Non-pigmented ciliary epithelial cell (primary cell): Measurements from ENCODE around the gene RTN4R.
"Not testable (repeated sequence)": the region's sequence is repeated elsewhere in the genome, so short reads cannot be mapped to it uniquely, and the experiment has no call there.

ENCODE experiments used
- DNase-seq: peaks from one replicate; pipeline ENCODE4 v3.0.0-alpha.2; 2010; ENCODE audit warnings: low read depth

The RTN4R gene

DNA sequence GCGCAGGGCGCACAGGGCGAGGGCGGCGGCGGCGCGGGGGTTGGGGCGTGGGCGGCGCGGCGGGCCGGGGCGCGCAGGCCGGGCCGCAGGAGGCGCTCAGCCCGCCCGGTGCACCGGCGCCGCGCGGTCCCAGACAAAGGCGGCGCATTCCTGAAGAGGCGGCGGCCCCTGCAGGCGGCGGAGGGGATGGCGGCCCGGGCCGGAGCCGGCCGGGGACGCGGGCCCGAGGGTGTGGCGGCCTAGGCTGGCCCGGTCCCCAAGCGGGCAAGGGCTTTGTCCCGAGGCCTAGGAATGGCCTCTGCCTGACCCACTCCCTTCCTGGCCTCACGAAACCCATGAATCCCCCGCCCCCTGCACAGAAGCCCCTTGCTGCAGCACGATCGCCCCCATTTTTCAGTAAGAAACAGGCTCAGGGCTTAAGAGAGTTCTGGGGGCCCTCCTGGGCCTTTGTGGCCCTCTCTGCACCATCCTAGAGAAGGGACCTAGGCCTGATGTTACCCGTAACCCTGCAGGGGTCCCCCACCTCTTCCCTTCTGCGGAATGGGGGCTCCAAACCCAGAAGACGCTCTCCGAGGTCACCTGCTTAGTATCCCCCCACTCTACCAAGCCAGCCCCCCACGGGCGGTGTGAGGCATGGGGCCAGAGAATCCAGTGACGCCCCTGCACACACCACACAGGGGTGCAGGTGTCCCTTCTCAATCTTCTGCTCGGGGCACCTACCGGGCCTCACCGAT lies at the start of gene RTN4R:
RTN4R (minus strand) TSS at position 40 of the 734 bp plus-strand sequence. CDS start 226 bp downstream, outside the sequence.
- DNase-seq = no peak

DNA sequence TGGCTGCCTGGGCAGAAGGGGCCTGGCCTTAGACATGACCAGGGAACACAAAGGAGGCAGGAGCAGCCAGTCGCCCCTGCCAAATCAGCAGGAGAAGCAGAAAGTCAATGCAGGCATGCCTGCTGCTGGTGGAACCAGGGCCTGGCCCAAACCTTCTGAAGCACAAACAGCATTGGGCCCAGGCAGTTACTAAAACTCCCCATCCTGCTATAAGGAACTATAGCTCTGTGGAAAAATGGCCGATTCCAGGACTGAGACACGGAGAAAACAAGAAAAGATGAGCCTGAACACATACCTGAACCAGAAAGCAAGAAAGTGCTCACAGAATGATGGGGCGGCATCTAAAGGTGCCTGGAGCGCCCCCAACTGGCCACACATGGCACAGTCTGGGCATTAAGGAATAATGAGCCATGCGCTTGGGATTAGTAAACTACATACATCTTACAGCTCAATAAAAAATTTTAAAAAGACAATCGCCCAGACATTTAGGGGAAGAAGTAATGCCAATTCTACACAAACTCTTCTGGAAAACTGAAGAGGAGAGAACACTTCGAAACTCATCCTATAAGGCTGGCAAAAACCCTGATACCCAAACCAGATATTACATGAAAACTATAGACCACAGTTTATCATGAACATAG lies 49.4 kb upstream of the RTN4R start:
- DNase-seq = not testable (repeated sequence)

DNA sequence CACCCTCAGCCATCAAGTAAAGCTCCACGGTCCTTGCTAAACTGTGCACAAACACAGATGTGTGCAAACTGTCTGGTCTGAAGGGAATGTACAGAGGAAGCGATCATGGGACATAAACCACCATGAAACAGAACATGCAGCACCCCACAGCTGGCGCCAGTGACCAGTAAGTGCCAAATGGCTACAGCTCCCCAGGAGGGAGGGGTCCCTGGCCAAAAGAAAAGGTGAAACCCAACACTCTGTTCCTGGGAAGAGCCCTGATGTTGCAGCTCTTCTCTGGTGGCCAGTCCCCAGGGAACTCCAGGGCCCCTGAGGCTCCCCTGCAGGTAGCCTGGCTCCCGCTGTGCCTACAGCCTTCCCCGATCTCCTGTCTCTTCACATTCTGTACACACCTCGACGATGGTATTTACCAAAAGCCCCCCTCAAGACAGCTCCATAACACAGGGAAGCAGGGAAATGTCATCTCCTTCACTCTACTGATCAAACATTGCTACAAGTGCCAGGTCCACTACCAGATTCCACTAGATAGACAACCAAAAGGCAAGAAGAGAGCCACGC lies 48.8 kb upstream of the RTN4R start:
- DNase-seq = no peak

DNA sequence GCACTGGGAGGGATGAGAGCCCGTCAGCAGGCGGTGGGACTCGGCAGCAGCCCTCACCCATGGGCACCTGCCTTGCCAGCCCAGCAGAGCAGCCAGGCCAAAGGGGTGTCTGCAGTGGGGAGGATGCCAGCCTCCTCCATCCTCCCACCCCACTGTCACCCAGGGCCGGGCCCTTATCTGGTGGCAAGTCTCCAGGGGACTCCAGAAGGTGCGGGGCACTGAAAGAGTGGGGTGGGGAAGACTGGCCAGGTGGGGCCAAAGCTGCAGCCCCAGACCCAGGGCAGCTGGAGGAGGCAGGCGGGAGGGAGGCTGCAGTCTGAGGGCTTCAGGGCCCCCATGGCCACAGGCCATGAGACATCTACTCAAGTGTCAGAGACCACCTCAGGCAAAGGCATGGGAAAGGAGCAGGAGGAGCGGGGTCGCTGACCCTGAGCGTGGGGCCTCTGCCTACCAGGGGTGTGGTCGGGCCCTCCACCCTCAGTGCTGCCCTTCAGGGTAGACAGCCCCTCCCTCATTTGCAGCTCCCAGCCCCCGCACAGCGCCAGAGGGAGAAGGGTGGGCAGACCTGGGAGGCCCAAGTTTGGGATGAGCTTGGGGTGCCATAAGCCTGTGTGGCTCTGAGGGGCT lies 48.2 kb upstream of the RTN4R start:
- DNase-seq = no peak

DNA sequence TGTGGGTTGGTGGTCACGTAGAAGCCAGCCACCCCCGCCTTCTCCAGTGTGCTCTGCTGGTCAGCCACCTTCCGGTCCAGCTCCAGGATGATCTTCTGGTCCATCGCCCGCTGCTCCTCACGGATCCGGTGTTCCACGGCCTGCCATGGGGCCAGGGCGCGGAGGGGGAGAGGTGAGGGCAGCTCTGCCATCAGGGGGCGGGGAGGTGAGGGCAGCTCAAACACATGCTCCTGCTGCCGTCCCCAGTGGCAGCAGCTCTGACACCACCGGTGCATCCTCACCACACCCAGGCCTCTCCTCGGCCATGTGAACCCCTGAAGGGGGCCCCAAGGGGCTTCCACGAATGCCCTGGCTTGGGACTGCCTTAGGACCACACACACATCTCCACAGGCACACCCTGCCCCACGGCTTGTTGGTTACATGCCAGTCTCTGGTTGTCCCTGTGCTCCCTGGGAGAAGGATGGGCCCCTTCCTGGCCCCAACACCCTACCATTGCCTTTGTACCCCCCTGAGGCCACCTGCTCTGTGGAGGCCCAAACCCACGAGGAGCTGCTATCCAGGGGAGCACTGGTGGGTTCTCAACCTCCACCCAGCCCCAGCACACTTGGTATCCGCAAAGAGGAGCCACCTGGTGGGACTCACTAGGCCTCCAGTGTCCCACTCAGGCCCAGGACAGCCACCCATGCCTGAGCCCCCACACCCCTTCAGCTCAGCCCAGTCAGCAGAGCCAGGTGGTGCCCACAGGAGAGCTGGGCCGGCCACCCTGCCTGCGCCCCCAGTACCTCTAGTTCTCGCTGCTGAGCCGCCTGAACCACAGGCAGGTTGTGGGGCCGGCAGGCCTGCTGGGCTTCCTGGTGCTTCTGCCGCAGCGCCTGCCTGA lies 47.5 kb upstream of the RTN4R start:
- no peak for DNase-seq

DNA sequence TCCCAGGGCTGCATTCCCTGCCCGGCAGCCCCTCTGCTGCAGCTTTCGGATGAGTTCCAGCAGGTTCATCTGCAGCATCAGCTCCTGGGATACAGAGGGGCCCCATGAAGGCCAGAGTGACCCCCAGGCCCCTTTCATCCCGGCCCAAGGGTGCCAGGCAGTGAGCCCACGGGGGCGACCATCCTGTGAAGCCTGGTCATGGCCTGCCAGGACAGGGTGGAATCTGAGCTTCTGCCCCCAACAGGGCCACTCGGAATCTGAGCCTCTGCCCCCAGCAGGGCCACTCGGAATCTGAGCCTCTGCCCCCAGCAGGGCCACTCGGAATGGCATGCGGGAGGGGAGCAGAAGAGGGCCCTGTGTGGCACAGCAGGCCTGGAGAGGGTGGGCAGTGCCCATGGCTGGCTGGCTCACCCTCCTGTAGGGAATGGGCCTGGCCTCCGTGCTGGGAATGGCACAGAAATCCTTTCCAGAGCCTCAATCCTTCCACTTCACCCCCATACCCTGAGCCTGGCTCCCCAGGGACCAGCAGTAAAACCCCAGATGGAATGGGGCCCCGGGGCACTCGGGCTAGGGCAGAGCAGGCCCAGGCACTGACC lies 46.7 kb upstream of the RTN4R start:
- DNase-seq = not testable (repeated sequence)

DNA sequence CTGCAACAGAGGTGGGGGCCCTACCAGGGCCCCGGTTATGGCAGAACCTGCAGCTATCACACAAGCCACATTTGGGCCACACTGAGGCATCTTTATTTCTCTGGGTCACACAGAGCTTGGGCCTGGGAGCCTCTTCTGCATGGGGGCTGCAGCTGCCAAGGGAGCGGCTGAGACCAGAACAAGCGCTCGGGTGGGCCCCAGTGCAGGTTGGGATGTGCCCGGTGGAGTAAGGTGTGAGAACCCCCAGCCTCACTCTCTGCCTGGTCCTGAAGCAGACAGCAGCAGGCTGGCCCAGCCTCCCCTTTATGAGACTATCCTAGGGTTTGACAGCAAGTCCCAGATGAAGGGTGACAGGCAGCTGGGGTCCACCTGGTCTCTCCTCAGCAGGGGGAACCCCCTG lies 46.1 kb upstream of the RTN4R start:
- not testable (repeated sequence) for DNase-seq

DNA sequence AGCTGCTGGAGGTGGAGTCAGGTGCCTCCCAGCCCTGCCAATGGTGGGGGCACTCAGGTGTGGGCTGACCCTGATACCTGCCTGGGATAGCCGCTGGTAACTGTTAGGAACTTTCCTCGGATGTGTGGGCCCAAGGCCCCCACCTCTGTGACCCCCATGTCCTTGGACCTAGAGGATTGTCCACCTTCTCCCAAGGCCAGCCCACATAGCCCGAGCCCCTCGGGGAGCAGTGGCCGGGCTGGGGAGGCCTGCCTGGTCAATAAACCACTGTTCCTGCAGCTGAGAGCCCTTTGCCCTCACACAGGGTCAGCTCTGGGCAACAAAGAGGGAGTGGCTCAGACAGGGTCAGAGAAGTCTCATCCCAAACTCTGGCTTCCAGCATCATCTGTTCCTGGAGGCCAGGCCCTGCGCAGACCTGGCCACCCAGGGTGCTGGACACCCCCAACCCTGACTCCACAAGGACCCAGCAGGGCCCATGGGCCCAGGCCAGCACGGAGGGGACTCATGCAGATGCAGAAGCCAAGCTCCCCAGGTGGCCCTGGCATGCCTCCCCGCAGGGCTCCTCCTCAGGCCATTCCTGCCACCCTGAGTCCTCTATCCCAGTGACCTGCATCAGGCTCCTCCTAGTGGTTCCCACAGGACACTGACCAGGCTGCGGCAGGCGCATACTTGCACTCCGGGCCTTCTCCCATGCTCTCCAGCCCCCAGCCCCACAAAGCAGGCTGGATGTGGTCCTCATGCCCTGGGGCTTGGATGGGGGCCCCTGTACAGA lies 45.4 kb upstream of the RTN4R start:
- DNase-seq = not testable (repeated sequence)

DNA sequence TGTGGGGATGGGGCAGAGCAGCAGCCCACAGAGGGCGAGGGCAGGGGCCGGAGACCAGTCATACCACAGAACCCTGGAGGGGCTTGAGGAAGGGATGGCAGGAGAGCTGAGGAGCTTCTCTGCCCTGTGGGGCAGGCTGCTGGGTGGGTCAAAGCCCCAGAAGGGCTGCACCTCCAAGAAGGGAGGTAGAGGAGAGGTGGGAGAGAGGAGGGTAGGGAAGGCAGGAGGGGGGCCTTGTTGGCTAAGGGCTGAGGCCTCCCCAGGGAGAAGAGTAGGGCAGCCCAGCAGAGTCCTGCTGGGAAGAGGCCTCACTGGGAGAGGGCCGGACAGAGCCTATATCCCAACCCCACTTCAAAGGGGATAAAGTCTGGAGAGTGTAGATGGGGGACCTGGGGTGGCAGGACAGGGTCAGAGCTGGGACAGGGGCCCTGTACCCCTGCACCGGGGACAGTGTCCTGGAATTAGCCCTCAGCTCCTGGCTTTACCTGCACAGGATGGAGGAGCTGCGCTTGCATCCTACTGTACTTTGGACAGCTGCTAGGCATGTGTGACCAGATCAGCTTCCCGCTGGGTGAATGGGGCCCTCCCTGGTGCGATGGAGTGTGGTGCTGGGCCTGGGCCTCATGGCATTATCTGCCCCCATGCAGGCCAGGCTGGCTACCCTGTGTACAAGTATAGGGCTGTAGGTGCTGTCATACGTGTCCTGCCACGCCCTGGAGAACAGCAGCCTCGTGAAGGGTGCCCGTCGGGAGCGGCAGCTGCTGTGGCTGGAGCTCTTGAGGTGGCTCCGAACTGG lies 44.5 kb upstream of the RTN4R start:
- DNase-seq = no peak

DNA sequence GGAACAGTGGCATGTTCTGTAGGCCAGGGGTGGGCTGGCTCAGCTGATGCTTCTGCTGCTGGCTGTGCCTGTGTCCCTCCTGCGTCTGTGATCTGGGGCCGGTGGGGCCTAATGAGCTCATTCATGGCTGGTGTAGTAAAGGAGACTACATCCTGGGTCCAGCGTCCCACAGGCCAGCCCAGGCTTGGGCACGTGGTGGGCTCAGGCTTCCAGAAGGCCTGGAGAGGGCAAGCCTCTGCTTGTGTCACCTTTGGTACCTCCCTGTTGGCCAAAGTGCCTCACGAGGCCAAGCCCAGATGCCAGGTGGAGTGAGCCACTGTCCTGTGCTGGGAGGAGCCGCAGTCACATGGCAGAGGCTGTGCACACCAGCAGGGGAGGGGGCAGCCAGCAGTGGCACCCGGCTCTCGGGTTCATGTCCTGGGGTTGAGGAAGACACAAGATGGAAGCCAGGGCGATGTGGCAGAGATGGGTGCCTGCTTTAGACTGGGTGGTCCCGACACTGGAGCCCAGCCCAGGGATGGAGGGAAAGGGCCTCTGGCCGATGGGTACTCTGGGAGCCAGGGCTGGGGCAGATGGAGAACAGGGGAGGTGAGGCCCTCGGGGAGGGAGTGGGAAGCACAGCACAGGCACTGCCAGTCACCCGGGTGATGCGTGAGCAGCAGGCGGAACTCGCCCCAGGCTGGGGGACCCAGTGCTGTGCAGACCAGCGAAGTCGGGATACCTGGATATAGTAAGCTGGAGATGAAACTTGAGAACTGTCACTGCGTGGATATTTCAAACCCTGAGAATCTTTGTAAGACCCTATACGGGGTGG lies 43.3 kb upstream of the RTN4R start:
- not testable (repeated sequence) for DNase-seq

DNA sequence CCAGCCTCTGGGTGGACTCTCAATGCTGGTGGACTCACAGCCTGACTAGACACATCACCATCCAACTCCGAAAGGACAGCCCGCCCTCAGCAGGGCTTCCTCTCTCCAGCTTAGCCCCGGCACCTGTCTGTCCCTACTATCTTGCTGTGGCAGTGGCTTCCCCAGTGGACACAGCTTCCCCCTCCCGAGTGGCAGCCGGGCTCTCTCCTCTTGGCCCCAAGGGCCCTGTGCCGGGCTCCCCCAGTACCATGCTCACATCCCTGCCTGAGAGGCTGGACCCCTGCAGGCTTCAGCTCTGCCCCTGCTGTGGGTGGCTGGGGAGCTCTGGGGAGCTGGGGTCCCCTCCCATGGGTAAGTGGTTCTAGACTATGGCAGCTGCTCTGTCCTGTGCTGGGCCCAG lies 42.7 kb upstream of the RTN4R start:
- DNase-seq = not testable (repeated sequence)

DNA sequence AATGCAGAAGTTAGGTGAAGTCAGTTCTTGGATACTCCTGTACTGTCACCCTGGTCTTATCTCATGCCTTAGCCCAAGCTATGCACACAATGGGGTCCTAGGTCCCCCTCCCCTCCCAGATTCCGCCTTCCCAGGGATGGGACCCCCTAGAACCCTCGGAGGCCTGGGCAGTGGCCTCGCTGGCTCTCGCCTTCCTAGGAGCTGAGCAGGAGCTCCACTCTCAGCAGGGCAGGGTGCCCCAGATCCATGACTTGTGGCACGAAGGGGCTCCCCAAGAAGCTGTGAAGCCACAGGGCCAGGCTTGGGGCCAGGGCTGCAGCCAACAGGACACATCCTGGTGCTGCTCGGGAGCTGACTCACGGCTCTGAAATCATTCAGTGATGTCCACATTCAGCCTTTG lies 42.1 kb upstream of the RTN4R start:
- DNase-seq = not testable (repeated sequence)

DNA sequence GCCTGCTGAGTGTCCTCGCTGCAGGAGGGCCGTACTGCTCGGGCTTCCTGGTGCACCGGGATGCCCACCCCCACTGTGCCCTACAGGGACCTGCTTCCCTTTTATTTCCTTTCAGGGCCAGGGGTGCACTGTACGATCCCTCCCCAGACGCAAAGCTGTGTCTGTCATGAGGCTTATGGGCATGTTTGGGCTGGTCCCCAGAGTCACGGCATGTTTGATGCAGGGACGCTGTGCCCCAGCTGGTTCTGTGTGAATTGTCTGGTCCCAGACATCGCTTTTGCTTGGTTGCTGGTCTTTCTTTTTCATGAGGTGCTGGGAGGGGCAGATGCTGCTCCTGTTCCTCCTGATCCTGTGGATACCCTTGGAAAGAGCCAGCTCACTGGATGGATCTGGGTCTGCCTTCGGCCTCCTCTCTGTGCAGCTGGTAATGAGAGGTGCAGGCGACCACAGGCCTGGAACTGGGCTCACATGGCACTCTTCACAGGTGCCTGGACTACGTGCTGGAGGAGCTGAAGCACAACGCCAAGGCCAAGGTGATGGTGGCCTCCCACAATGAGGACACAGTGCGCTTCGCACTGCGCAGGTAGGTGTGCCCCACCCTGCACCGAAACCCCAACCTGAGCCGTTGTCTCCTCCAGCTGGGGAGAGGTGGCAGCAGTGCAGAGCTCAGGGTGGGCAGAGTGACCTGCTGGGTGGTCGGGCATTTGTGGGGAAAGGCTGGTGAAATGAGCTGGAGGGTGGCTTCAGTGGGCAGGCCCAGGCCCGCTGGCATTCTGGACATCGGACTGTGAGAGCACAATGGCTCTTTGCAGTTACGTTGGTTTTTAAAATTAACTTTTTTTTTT lies 40.9 kb upstream of the RTN4R start:
- DNase-seq = not testable (repeated sequence)

DNA sequence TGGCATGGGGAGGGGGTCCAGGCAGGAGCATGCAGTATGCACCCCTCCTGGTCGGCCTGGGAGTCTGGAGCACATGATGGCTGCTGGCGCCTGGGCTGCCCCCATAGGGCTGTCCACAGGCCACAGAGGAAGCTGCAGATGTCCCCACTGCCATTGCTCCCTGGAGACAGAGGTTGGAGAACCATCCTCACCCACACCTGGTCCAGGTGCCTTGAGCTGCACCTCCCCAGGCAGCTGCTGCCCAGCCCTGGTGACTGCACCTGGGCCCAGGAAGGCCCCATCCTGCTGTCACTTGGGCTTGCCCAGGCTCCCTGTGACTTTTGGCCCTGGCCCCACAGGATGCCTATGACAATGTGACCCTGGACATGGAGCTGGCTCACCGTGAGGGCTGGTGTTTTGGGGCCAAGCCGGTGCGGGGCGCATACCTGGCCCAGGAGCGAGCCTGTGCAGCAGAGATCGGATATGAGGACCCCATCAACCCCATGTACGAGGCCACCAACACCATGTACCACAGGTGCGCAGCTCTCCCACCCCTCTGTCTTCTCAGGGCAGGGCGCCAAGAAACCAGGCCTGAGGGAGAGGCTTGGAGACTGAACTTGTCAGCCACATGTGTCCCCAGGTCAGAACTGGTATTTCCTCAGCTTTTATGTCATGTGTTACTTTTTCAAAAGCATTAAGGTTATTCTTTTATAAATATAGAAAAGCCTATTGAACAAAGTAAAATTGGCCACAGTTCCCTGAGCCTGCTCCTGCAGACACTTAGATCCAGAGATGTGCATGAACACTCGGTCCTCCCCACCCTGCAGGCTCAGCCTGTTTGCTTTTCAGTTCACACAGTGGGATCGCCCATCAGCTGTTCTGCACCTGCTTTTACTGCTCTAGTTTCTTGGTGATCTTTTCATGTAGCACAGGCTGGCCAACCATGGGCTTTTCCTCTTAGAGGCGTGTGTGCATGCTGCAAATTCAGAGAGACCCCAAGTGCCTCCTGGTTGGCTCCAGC lies 39.6 kb upstream of the RTN4R start:
- not testable (repeated sequence) for DNase-seq

DNA sequence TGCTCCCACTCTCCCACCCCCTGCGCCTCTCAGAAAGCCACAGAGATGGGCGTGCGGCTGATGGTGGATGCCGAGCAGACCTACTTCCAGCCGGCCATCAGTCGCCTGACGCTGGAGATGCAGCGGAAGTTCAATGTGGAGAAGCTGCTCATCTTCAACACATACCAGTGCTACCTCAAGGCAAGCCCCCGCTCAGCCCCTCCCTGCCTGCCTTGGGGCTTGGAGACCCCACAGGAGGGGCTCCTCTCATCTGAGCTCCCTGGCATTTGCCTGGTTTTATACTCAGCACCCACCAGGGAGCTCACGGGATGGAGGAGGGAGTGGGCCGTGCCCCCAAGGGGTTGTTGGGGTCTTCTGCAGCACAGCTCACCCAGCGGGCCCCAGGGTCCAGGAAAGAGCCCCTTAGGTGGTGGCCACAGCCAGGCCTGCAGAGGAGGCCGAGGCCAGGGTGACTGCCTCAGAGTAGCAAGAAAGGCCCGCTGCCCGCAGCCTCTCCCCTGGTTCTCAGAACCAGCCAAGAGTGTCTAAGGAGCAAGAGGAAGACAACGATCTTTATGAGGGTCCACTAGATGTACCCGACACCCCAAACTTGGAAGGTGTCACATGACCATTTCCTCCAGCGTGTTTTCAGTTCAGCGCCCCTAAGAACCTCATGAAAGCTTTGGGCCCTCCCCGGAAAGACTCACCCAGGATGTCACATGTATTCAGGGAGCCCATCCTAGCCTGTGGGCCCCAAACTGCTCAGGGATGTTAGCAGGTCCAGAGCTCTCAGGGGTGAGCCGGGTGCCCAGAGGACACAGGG lies 38.7 kb upstream of the RTN4R start:
- not testable (repeated sequence) for DNase-seq
